ENCODE measurements around the gene OR7G3. TPM values are rescaled to one million over a fixed set of nuclear protein-coding genes. Genes with fewer than 3 reads are reported as not detected.

The OR7G3 gene
- total RNA-seq, 2 donors from 2014 or later, result not detected

DNA sequence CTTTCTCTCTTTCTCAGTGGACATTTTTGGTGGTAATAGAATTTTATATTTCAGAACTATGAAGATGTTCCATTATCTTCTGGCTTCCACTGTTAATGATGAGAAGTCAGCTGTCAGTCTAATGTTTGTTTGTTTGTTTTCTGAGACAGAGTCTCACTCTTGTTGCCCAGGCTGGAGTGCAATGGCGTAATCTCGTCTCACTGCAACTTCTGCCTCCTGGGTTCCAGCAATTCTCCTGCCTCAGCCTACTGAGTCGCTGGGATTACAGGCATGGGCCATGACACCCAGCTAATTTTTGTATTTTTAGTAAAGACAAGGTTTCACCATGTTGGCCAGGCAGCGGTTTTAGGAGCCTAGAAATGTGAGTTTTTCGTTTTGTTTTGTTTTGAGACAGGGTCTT lies 18.2 kb upstream of the OR7G3 start:
- no peaks in the 10 kb centered on the region for H3K9me3 ChIP-seq (ENCODE audit: control insufficient read depth, low read length, poor library complexity, severe bottlenecking)
- DNase-seq (no peak), ATAC-seq (no peak)
- H3K27ac Mint-ChIP-seq, result no peak overlapping the region
- no peak overlapping the region for H3K4me3 Mint-ChIP-seq
- H3K4me1 Mint-ChIP-seq, result peaks cover 32% of the 10 kb centered on the region
- H3K36me3 Mint-ChIP-seq (ENCODE audit: low read depth), result no peaks in the 10 kb centered on the region
- no peaks in the 10 kb centered on the region for H3K27me3 Mint-ChIP-seq

DNA sequence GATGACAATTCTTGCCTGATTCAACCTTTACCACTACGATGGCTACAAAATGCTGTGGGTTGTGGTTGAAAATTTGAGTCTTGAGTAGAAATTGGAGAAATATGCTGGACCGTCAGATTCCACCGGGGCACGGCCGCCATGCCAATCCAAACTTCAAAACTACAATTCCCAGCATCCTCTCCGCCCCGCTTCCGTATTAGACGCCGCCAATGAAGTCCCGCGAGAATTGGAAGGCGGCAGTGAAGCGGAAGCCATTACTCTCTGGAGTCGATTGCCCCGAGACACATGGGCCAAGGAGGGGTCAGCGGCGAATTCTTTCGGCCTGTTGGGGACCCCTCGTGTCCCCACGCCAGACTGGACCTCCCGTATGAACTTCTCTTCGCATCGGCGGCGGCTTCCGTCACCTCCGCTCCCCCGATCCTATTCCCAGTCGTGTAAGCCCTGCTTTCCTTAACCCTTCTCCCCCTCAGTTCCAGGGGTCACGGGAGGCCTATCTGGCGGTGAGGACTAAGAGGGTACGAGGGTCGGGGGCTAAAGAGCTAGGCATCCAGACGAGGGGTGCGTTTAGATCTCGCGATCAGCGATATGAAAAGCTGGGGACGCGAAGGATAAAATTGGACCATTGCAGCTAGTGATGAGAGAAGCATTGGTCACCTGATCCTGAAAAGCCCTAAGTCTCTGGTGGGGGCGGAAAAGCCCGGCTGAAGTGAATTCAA lies 13.6 kb upstream of the OR7G3 start, which contains the start of gene ZNF317:
ZNF317 (plus strand) TSS at position 239 of the 716 bp plus-strand sequence. CDS start 15,620 bp downstream, outside the sequence.
- Mint-ChIP-seq H3K4me3 (peak within 1 kb of the TSS; percentile 99), H3K27me3 (peaks cover 8% of the 10 kb centered on the region), H3K4me1 (peaks cover 20% of the 10 kb centered on the region), H3K36me3 (ENCODE audit: low read depth) (no peaks in the 10 kb centered on the region), H3K27ac (peak within 1 kb of the TSS; percentile 97)
- DNase-seq (peak; percentile 71 to 81 (median 77)), ATAC-seq (peak; percentile 94)
- no peaks in the 10 kb centered on the region for H3K9me3 ChIP-seq (ENCODE audit: control insufficient read depth, low read length, poor library complexity, severe bottlenecking)

DNA sequence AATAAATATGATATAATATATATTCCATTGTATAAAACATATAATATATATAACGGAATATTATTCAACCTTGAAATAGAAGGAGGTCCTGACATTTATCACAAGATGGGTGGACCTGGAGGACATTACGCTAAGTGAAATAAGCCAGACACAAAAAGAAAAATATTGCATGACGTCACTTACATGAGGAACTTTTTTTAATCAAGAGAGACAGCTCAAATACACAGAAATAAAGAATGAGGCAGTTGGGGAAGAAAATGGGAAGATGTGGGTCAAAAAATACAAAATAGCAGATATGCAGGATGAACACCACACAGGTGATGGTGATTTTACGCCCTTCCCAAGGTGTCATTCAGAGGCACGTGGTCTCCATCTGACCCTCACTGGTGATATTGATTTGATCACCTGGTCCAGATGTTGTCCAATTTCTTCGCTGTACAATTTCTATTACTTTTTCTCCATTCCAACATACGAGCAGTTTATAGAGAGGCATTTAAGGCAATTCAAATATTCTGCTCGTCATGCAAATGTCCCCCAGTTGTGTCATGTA lies 12.9 kb upstream of the OR7G3 start:
- no peaks in the 10 kb centered on the region for H3K9me3 ChIP-seq (ENCODE audit: control insufficient read depth, low read length, poor library complexity, severe bottlenecking)
- Mint-ChIP-seq H3K4me1 (peaks cover 20% of the 10 kb centered on the region), H3K4me3 (peak overlapping the region; percentile 99), H3K36me3 (ENCODE audit: low read depth) (no peaks in the 10 kb centered on the region), H3K27ac (peak overlapping the region; percentile 97), H3K27me3 (peaks cover 8% of the 10 kb centered on the region)
- DNase-seq (no peak), ATAC-seq (peak; percentile 3)

DNA sequence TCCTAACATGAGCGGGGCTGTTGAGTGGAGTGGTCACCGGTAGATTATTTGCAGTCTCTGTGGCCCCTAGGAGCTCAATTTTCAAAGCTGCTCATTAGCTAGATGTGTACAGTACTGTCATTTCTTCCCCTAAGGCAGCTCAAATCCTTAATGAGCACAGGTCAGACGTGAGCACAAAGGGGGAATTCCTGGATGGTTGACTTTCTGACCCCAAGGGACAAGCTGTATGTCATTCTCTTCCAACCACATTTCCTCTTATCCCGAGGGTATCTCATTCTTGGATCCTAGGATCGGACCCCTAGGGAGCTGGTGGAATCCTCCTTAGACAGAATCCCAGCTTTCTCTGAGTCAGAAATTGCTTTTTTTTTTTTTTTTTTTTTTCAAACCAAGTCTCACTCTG lies 5.7 kb upstream of the OR7G3 start:
- Mint-ChIP-seq H3K4me3 (no peak overlapping the region), H3K27ac (no peak overlapping the region), H3K4me1 (peaks cover 9% of the 10 kb centered on the region), H3K36me3 (ENCODE audit: low read depth) (peaks cover 2% of the 10 kb centered on the region), H3K27me3 (peaks cover 20% of the 10 kb centered on the region)
- DNase-seq (no peak), ATAC-seq (no peak)
- no peaks in the 10 kb centered on the region for H3K9me3 ChIP-seq (ENCODE audit: control insufficient read depth, low read length, poor library complexity, severe bottlenecking)

DNA sequence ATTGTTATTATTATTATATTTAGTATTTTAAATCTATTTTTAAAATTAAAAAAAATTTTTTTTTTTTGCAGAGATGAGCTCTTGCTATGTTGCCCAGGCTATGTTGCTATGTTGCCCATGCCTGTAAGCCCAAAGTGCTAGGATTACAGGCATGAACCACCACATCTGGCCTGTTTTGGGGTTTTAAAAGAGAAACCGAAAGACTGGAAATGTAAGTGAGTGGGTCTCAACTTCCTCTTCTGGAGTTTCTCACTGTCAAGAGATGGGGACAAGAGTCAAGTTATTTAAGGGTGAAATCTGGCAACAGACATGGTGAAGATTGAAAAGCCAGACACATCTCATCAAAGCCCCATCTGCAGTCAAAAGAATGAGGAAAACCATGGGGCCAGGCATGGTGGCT lies 4.2 kb upstream of the OR7G3 start:
- H3K27me3 Mint-ChIP-seq, result peaks cover 26% of the 10 kb centered on the region
- DNase-seq (no peak), ATAC-seq (no peak)
- H3K9me3 ChIP-seq (ENCODE audit: control insufficient read depth, low read length, poor library complexity, severe bottlenecking), result no peaks in the 10 kb centered on the region
- peaks cover 5% of the 10 kb centered on the region for H3K36me3 Mint-ChIP-seq (ENCODE audit: low read depth)
- no peak overlapping the region for H3K27ac Mint-ChIP-seq
- peaks cover 9% of the 10 kb centered on the region for H3K4me1 Mint-ChIP-seq
- no peak overlapping the region for H3K4me3 Mint-ChIP-seq

DNA sequence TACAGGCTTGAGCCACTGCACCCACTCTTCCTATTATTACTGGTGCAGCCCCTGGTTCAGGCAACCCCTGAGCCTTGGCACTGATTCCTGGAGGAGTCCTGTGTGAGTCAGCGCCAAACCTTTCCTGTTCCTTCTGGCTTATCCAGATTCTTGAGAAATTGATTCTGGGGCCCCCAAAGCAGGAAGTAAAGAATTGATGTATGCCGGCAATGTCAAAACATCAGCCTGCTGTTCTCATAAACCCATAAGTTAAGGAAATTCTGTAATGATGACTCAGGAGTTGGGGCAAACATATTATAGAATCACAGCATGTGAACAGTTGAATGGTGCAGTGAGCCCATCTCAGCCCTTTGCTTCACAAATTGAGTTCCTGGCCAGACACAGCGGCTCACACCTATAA lies 1.4 kb upstream of the OR7G3 start:
- no peaks in the 10 kb centered on the region for H3K9me3 ChIP-seq (ENCODE audit: control insufficient read depth, low read length, poor library complexity, severe bottlenecking)
- peaks cover 5% of the 10 kb centered on the region for H3K36me3 Mint-ChIP-seq (ENCODE audit: low read depth)
- no peak overlapping the region for H3K4me3 Mint-ChIP-seq
- peaks cover 9% of the 10 kb centered on the region for H3K4me1 Mint-ChIP-seq
- ATAC-seq (no peak), DNase-seq (no peak)
- H3K27me3 Mint-ChIP-seq, result peaks cover 33% of the 10 kb centered on the region
- H3K27ac Mint-ChIP-seq, result no peak overlapping the region

DNA sequence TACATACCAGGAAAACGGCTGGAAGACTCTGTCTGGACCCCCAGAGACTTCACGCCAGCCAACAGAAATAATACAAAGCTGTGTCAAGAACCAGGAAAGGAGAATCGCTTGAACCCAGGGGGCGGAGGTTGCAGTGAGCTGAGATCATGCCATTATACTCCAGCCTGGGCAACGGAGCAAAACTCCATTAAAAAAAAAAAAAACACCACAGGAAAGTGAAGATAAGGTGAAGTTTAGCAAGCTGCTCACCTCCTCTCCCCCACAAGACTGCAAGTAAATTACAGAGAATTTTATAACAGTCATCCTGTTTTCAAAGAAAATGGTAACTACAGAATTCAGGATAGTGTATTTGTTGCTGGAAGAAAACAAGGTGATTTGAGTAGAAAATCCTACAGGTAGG lies 10.2 kb downstream of the OR7G3 start:
- H3K9me3 ChIP-seq (ENCODE audit: control insufficient read depth, low read length, poor library complexity, severe bottlenecking), result no peaks in the 10 kb centered on the region
- peaks cover 2% of the 10 kb centered on the region for H3K4me1 Mint-ChIP-seq
- H3K4me3 Mint-ChIP-seq, result no peak overlapping the region
- DNase-seq, result no peak
- no peak for ATAC-seq
- H3K27ac Mint-ChIP-seq, result no peak overlapping the region
- no peaks in the 10 kb centered on the region for H3K36me3 Mint-ChIP-seq (ENCODE audit: low read depth)
- peaks cover 34% of the 10 kb centered on the region for H3K27me3 Mint-ChIP-seq

DNA sequence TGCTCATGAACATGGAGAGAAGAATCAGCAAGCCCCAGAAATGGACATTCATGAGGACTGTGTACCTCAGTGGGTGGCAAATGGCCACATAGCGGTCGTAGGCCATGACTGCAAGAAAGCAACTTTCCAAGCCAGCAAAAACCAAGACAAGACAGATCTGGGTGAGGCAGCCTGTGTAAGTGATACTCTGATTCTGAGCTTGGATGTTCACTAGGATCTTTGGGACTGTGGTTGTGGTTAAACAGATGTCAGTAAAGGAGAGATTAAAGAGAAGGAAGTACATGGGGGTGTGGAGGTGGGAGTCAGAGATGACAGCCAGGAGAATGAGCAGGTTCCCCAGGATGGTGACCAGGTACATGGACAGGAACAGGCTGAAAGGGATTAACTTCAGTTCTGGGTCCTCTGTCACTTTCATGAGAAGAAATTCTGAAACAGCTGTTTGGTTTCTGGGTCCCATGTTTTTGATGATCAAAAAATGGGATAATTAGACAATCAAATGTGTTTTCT lies 11.4 kb downstream of the OR7G3 start, which contains the start of gene OR7G1:
OR7G1 (minus strand) TSS at position 457 of the 507 bp plus-strand sequence; CDS start at position 457, 0 bp downstream.
- H3K4me1 Mint-ChIP-seq, result peaks cover 2% of the 10 kb centered on the region
- ATAC-seq, result no peak
- no peak within 1 kb of the TSS for H3K4me3 Mint-ChIP-seq
- peaks cover 27% of the 10 kb centered on the region for H3K27me3 Mint-ChIP-seq
- H3K27ac Mint-ChIP-seq, result no peak within 1 kb of the TSS
- no peaks in the 10 kb centered on the region for H3K36me3 Mint-ChIP-seq (ENCODE audit: low read depth)
- DNase-seq, result no peak
- H3K9me3 ChIP-seq (ENCODE audit: control insufficient read depth, low read length, poor library complexity, severe bottlenecking), result no peaks in the 10 kb centered on the region

DNA sequence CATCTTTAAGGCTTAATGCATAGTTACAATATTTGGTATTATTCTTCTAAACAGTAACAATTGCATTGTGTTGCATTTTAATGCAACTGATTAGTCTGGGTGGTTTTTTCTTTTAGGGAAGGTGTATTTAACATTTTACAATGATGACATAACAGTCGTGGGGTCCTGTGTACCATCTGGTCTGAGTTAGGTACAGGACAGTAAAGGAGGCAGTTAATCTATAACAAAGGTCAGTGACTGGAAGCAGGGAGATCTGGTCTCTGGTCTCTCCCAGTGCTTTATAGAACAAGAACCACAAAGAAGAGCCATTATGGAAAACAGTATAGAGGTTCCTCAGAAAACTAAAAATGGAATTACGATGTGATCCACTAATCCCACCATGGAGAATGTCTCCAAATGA lies 16.8 kb downstream of the OR7G3 start:
- Mint-ChIP-seq H3K4me1 (peaks cover 2% of the 10 kb centered on the region), H3K27ac (no peak overlapping the region), H3K36me3 (ENCODE audit: low read depth) (peaks cover 4% of the 10 kb centered on the region), H3K4me3 (no peak overlapping the region), H3K27me3 (peaks cover 36% of the 10 kb centered on the region)
- no peak for ATAC-seq
- H3K9me3 ChIP-seq (ENCODE audit: control insufficient read depth, low read length, poor library complexity, severe bottlenecking), result no peaks in the 10 kb centered on the region
- no peak for DNase-seq

DNA sequence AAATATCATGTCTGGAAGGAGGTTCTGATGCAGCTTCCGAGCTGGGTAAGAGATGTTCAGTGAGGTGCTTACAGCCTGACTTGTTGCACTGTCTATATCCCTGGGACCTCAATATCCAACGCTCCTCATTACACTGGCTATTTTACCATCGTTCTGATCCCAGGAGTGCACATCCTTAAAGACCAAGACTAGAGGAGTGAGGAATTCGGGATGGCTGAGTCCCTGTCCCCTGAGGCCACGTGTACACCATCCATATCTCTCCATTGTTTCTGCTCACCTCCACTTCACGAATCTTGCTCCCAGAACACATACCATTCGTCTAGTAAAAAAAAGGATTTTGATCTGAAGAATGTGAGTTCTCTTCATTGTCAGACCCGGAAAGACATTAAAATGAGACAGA lies 19.4 kb downstream of the OR7G3 start, which contains the start of gene OR7G2:
OR7G2 (minus strand) TSS at position 101 of the 400 bp plus-strand sequence. CDS start 4,232 bp downstream, outside the sequence.
- DNase-seq (no peak), ATAC-seq (no peak)
- H3K4me1 Mint-ChIP-seq, result no peaks in the 10 kb centered on the region
- no peaks in the 10 kb centered on the region for H3K9me3 ChIP-seq (ENCODE audit: control insufficient read depth, low read length, poor library complexity, severe bottlenecking)
- no peak within 1 kb of the TSS for H3K27ac Mint-ChIP-seq
- H3K4me3 Mint-ChIP-seq, result no peak within 1 kb of the TSS
- peaks cover 45% of the 10 kb centered on the region for H3K27me3 Mint-ChIP-seq
- H3K36me3 Mint-ChIP-seq (ENCODE audit: low read depth), result peaks cover 8% of the 10 kb centered on the region

DNA sequence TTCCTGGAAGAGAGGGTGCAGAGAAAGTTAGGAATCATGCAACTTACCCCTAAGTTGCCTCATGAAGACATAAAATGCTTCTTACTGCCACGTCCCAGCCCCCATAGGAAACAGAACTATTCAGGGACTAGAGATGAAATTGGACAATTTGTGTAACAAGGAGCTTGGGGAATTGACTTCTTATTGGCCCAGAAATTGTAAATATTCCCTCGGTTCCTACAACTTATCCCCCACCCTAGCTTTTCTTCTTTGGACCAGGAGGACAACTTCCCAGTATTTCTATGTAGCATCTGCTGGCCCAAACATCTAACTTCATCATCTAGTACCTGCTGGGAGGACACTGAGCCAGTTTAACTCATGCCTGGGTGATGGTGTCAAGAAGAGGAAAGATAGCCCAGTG lies 40.0 kb downstream of the OR7G3 start, which contains the start of gene OR1M1:
OR1M1 (plus strand) TSS at position 301 of the 400 bp plus-strand sequence. CDS start 6,184 bp downstream, outside the sequence.
- Mint-ChIP-seq H3K4me3 (no peak within 1 kb of the TSS), H3K27ac (no peak within 1 kb of the TSS), H3K27me3 (peaks cover 28% of the 10 kb centered on the region), H3K4me1 (no peaks in the 10 kb centered on the region), H3K36me3 (ENCODE audit: low read depth) (no peaks in the 10 kb centered on the region)
- DNase-seq (no peak), ATAC-seq (no peak)
- H3K9me3 ChIP-seq (ENCODE audit: control insufficient read depth, low read length, poor library complexity, severe bottlenecking), result no peaks in the 10 kb centered on the region

DNA sequence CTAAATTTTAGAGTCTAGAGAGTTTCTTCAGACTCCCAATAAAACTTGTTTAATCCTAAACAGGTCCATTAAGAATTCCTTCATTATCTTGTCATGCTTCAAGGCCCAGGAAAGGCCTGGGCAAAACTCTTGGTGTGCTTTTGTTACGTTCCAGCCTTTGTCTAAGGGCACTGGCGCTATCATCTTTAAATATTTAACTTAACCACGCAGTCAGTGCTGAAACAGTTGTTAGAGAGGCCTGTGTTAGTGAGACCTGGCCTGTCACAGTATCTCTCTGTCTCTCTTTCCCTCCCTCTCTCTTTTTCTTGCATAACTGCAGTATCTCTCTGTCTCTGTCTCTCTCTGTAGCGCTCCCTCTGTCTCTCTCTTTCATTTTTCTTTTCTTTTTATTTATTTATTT lies 48.1 kb downstream of the OR7G3 start:
- no peak overlapping the region for H3K27ac Mint-ChIP-seq
- H3K36me3 Mint-ChIP-seq (ENCODE audit: low read depth), result no peaks in the 10 kb centered on the region
- no peaks in the 10 kb centered on the region for H3K9me3 ChIP-seq (ENCODE audit: control insufficient read depth, low read length, poor library complexity, severe bottlenecking)
- DNase-seq (no peak), ATAC-seq (no peak)
- H3K4me3 Mint-ChIP-seq, result no peak overlapping the region
- H3K4me1 Mint-ChIP-seq, result peaks cover 5% of the 10 kb centered on the region
- no peaks in the 10 kb centered on the region for H3K27me3 Mint-ChIP-seq

DNA sequence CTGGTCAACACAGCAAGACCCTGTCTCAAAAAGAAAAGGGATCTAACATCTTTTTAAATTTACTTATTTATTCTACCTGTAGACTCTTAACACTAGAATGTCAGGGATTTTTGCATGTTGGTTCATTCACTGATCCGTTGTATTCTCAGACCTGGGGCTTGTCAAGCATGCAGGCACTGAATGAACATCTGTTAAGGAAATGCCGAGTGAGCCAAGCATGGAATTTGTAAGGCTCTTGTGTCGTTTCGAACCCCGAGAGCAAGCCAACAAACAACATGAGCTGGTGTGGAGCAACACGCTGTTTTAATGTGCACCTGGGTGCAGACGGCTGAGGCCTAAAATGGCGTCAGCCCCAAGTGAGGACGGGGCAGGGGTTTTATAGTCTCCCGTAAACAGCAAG lies 49.8 kb downstream of the OR7G3 start:
- no peak overlapping the region for H3K27ac Mint-ChIP-seq
- H3K9me3 ChIP-seq (ENCODE audit: control insufficient read depth, low read length, poor library complexity, severe bottlenecking), result no peaks in the 10 kb centered on the region
- no peak overlapping the region for H3K4me3 Mint-ChIP-seq
- H3K4me1 Mint-ChIP-seq, result peaks cover 5% of the 10 kb centered on the region
- H3K27me3 Mint-ChIP-seq, result no peaks in the 10 kb centered on the region
- ATAC-seq (no peak), DNase-seq (no peak)
- H3K36me3 Mint-ChIP-seq (ENCODE audit: low read depth), result no peaks in the 10 kb centered on the region

Data from T-helper 17 cell (primary cell).